Keratinocyte (primary cell): ENCODE data around the gene B4GAT1.

Experiments
- CTCF ChIP-seq, 3 experiments: IDR thresholded peaks in 1 of 3; conservative IDR thresholded peaks in 1 of 3; optimal IDR thresholded peaks in 1 of 3; 2 replicates in 2 of 3; 3 replicates in 1 of 3; pipeline versions ENCODE3 to v1.5.1; 2011; ENCODE audit warnings: low read length in 3 of 3, mild to moderate bottlenecking in 3 of 3, moderate library complexity in 2 of 3, control low read depth in 1 of 3, inconsistent platforms in 1 of 3; ENCODE audit not compliant: insufficient read depth in 2 of 3; ENCODE audit errors: extremely low read depth in 1 of 3
- EZH2 ChIP-seq: IDR thresholded peaks from one replicate; pipeline ENCODE4 v1.6.1; 2012; ENCODE audit warnings: inconsistent platforms, mild to moderate bottlenecking, low read length, moderate library complexity

GRCh38 chr11:66391322-66391721 lies 43.9 kb upstream of the B4GAT1 start:
- TF ChIP-seq CTCF (optimal IDR thresholded peaks at IDR 0.05 in 1 of 3, IDR thresholded peaks at IDR 0.05 in 1 of 3, conservative IDR thresholded peaks at IDR 0.05 in 1 of 3; ENCODE audit: extremely low read depth in 1 of 3, insufficient read depth in 2 of 3, low read length in 3 of 3), result no peak
- TF ChIP-seq EZH2, result no peak
